NCI-H2029 (cell line): ENCODE measurements around the gene C2CD4C.
"Not testable (repeated sequence)": the region's sequence is repeated elsewhere in the genome, so short reads cannot be mapped to it uniquely, and the experiment has no call there.

Experiments
- DNase-seq: peaks from one replicate; lab custom pipeline; 2025; lab: John Stamatoyannopoulos, UW

The C2CD4C gene

GRCh38 chr19:364496-365287 is 44.3 kb downstream of the C2CD4C start:
- DNase-seq, result no peak

DNA sequence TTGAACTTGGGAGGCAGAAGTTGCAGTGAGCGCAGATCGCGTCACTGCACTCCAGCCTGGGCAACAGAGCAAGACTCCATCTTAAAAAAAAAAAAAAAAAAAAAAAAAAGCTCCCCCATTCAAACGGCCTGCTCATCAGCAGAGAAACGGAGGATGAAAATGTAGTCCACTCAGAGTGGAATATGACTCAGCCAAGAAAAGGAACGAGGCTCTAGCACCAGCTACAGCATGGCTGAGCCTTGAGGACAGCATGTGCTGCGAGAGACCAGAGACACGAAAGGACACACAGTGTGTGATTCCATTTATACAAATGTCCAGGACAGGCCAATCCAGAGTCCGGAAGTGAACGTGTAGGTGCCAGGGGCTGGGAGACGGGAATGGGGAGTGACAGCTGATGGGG is 46.3 kb downstream of the C2CD4C start:
- no peak for DNase-seq

DNA sequence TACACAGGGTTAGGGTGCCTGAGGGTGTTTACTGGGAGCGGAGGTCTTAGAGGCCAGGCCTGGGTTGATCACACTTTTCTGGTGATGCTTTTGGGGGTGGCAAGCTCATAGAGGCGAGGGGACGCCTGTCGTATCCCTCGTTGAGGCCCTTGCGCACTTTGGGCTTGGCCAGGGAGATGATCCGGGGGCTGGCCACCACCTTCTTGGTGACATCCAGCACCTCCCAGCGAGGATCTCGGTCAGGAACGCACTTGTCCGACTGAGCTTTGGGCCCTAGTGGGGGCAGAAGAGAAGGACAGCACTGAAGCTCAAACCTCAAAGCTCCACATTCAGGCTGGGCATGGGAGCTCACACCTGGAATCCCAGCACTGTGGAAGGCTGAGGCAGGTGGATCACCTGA is 46.8 kb downstream of the C2CD4C start:
- no peak for DNase-seq

- no peak for DNase-seq
Observed at GRCh38 chr19:359653-359925, 49.4 kb downstream of the C2CD4C start.

DNA sequence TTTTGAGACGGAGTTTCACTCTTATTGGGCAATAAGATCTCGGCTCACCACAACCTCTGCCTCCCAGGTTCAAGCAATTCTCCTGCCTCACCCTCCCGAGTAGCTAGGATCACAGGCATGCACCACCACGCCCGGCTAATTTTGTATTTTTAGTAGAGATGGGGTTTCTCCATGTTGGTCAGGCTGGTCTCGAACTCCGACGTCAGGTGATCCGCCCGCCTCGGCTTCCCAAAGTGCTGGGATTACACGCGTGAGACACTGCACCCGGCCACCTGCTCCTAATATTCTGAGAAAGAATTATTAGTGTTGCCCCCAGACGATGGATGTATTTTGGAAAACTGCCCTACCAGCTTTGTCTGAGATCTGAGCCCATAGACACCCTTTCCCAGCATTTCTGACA is 53.4 kb downstream of the C2CD4C start:
- DNase-seq, result not testable (repeated sequence)
